Activated CD8-positive, alpha-beta memory T cell treated with anti-CD3 and anti-CD28 coated beads for 4 hours (primary cell): ENCODE data around the gene SCARB1.

Experiments
- DNase-seq, 2 donors: peaks; one replicate each; pipeline ENCODE4 v3.0.0-alpha.2; 2020; ENCODE audit warnings: low read depth in 2 of 2

The SCARB1 gene

DNA sequence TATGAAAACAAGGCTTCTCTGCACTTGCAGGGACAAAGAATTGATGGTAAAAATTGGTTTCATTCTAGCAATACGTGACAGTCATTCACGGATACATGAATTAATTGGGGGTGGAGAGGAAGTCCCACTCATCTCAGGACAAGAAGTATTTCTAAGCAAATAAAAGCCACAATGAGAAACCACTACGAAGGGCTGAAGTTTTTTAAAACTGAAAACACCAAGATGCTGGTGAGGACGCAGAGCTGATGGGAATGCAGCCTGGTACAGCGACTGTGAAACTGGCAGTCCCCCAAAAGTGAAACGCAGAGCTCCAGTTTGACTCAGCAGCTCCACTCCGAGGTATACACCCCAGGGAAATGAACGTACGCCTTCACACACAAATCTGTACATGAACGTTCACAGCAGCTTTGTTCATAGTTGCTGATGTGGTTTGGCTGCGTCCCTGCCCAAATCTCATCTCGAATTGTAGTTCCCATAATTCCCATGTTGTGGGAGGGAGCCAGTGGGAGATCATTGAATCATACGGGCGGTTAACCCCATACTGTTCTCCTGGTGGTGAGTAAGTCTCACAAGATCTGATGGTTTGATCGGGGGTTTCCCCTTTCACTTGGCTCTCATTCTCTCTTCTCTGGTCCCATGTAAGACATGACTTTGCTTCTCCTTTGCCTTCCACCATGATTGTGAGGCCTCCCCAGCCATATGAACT is 89.0 kb downstream of the SCARB1 start:
- DNase-seq: no peak

DNA sequence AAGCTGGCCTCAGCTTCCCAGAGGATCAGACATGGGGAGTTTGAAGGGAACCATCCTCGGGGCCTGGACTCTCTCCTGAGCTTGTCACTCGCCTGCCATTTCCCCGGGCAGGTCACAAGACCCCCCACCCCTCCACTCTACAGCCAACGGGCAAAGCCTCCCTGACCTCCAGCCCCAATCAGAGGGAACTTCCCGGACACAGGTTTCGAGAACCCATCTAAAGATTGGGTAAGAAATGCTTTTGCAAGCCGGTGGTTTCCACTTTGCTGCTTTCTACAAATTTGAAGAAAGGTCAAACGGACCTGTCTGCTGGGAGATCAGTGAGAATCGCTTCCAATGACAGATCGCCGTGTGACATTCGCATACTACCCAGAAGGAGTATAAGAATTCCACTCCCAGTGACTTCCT is 89.6 kb downstream of the SCARB1 start:
- DNase-seq: no peak

DNA sequence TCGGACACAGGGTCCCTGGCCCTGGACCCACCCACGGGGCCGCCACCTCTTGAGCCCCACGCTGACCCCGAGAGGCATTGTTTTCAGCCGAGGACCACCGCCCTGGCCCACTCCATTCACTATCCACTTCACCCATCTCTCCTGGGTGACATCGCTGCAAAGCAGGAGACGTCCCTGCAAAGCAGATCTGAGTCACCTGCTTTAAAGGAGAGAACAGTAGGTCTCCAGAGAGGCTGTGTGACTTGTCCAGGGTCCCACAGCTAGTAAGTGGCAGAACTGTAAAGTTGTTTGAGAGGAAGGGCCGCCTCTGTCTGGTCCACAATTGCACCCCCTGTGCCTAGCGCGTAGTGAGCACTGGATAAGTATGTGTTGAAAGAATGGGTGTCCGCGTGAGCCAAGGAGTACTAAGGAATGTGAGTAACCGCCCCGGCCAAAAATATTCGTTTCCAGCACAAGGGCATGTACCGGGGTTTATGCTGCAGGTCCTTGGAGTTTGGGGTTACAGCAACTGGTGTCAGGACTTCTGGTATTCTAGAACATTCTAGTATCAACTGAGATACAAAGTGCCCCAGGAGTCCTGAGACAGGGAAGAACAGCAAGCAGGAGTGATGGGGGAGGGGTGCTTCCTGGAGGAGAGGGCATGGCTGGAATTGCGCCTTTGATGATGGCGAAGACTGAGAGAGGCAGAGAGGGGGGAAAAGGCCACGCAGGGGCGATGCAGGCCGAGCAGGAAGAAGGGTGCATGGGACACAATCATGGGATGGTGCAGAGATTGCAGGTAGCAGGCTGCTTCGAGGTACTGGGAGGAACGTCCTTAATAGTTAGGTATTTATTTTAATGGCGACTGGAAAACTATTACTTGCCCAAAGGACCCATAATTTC is 91.1 kb downstream of the SCARB1 start:
- DNase-seq: no peak

DNA sequence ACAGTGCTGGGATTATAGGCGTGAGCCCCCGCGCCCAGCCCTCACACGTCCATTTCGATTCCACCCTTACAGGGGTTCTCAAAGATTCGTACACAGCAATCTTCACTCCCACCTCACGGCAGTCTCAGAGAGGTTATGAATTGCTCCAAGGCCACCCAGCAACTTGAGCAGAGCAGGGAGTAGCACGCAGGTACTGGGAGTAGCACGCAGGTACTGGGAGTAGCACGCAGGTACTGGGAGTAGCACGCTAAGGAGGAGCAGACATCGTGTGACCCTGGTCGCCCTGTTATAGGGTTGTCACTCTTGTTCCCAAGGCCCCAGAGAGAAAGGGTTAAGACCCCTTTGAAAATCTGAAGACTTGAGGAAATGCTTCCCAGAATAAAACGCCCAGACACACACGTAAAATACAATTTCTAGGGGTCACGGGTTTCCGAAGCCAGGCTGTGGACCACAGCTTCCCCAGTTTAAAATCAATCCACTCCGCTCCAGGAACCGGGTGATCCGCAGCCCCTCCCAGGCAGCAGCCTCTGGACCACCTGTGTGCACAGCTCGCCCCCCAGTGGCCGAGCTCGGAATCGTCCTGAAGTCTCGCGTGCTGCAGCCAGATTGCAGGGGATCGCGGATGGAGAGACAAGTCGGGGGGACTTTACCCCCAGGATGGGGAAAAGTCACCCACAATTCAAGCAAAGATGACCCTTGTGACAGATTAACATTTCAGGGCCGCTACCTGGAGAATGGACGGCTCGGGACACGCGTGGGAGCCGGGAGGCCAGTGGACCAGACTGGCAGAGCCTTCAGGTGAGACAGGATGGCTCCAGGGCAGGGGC is 92.0 kb downstream of the SCARB1 start:
- peak; percentile 54 to 73 for DNase-seq

DNA sequence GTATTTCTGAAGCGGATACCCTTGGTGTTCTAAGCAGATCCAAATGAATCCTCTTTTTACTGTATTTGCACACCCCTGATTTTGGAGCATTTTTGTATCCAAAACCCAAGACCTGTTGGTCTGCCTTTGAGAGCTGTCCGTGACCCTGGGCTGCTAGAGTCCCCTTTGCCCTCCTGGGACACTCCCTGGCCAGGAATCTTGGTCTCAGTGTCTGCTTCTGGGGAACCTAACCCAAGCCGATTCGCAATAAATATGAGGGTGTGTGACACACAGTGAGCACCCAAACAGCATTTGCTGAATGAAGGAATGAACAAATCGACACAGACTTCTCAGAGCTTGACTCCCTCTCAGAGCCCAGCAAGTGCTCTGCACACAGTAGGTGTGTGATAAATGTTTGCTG is 92.9 kb downstream of the SCARB1 start:
- no peak for DNase-seq

DNA sequence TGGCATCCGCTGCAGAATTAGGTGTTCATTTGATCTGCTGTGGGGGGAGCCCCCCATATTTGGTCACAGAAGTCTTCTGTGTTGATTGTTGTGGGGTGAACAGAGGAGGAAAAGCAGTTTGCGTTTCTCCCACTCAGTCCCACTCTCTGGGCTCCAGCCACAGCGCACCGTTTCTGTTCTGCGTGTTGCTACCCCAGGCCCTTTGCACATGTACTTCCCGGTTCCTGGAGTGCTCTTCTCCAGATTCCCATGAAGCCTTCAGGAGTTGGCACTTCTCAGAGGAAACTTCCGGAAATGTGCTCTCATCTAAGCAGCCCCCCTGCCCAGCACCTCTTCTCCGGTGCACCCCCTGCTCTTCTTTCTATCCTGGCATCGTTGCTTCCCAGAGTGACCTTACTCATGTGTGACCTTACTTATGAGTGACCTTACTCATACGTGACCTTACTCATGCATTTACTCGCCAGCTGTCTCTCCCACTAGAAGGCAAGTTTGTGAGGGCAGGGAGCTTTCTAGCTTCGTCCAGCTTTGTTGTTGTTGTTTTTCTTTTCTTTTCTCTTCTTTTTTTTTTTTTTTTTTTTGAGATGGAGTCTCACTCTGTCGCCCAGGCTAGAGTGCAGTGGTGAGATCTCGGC is 93.7 kb downstream of the SCARB1 start:
- no peak for DNase-seq

DNA sequence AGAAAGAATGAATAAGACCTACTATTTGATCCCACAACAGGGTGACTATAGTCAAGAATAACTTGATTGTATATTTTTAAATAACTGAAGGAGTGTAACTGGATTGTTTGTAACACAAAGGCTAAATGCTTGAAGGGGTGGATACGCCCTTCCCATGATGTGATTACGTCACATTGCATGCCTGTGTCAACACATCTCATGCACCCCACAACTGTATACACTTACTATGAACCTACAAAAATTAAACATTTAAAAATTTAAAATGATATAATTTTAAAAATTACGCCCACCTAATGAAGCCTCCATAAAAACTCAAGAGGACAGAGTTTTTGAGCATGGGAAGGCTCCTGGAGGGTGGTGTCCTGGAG is 94.5 kb downstream of the SCARB1 start:
- DNase-seq: no peak

DNA sequence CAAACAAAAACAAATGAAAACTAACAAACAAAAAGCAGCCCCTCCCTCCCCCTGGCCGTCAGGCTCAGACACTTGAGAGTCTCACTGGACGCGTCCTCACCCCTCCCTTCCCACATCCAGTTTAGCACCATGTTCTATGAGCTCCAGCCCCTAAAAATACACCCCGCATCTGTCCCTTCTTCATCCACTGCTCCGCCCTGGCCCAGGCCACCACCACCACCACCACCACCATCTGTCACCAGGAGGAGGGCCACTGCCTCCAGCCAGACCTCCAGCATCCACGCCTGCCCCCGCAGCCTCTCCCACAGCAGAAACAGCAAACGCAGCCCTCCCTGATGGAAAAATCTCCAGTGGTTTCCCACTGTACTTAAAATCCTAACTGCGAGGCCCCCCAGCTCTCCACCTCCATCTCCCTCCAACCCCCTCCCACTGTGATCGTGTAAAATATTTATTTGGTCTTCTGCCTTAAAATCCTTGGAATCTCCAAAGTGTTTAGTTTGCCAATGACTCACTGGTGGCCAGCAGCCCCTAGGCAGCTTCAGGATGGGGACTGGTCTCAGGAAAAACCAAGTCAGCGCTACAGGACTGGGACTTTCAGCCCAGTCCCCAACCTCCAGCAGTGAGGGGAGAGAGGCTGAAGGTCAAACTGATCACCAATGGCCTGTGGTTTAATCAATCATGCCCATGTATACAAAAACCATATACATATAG is 95.1 kb downstream of the SCARB1 start:
- DNase-seq: no peak

DNA sequence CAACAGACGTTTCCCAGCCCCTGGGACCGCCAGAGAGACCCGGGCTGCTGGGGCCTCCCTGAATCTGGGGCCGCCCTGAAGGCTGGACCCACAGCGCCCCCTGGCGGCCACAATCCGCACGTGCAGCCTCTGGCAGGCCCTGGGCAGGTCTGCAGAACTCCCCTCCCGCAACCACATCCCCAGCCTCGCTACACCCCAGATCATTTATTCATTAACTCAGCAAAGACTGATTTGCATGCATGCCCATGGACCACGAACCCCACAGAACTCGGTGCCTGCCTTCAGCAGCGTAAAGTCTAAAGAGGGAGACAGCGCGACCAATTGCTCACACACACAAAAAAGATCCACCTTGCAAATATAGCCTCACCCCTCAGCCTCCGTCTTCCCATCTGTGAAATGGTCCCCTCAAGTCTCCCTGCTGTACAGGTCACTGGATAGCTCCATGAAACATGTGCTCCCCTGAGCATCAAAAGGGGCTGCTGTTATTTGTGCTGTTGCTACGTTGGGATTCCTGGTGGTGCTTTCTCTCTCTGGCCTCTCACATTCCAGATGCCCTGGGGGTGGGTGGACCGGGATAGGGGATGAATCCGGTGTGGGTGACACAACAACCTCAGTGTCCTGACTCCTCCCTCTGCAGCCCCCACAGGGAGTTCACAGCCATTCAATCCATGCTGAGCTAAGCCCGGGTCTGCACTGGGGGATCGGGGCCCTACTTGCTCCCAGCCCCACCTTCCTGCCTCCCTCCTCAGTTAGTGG is 96.4 kb downstream of the SCARB1 start:
- peak; percentile 63 to 67 for DNase-seq

DNA sequence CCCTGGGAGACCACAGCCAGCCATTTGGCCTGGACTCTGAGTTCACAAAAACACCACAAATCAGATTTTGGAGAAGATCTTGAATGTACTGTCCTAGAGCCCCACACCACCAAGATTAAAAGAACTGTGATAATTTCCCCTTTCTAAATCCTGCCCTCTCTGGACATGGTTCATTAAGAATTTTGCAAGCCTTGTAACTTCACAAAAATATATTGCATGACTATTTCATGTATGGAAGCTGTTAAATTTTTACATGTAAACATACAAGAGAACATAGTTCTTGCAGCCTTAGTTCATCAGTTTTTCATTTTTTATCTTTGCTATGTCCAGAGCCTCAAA is 97.0 kb downstream of the SCARB1 start:
- DNase-seq: no peak

DNA sequence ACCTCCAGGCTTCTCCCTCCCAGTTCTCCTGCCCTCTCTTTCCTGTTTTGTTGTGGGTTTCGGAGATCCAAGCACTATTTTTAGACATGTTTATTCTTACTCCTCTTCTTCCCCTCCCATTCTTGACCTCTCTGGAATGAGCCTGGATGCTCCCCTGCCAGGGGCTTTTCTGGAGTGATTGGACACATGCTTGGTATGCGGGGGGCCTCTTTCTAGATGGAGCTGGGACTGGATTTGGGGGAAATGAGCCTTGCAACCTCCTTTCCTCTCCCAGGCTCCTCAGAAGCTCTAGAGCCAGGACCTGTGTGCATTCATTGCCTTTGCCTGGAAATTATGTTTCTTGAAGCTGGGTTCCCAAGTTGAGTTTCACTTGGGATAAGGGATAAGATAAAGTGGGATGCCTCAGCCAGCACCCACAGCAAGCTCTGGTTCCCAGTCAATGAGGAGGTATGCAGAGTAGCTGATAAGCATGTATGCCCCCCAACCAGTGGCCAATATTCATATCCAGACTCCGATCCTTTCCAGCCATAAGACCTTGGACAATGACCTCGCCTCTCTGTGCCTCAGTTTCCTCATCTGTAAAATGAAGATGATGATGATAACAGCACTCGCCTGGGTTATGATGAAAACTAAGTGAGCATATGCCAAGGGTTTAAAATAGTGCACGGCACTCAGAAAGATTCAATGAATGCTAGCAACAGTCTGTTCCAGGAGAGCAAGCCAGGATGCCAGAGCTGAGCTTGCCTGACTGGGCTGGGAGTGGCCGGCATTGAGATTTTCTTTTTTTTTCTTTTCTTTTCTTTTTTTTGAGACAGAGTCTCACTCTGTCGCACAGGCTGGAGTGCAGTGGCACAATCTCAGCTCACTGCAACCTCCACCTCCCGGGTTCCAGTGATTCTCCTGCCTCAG is 97.8 kb downstream of the SCARB1 start:
- no peak for DNase-seq

DNA sequence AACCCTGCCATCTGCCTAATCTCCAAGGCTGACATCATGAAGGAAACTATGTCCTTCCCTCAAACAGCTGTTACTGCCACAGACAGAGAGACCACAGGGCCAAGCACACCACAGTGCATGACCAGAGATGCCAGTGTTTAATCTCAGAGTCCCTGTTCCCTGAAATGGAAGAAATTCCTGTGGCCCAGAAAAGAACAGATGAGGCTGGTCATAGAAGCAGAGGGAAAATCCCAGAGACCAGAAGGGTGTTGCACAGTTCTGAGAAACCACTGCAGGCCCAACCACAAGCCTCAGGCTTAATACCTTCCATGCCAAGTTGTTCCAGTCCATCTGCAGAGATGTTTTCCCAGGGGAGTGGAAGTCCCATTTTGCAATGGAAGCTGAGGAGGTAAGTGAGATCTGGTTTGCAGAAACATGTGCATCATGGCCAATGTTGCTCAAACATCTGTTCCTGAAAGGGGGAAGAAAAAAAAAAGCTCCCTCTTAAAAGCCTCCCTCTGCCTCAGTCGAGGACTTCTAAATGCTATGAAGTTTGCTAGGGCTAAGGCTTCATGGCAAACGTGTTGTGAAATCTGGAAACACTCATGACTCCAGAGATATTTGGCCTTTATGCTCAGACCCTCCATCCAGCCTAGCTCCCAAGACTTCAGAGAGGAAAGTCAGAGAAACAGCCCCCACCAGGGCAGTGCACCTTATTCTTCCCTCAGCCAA is 98.6 kb downstream of the SCARB1 start:
- no peak for DNase-seq

DNA sequence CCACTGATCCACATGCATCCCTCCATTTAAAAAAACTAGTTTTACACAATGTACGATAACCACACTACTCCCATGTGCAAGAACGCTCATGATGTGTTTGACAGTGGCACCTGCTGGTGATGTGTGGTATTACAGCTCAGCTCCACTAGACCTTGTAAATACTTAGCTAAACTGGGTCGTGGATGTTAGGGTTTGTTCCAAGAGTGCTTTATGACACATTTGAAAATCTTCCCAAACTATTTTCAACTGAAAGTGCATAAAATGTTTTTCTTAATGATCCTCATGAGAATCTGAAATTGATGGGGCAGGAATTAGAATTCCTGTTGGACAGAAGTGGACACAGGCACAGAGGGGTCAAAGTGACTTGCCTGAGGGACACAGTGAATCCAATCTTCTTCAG is 99.2 kb downstream of the SCARB1 start:
- DNase-seq: no peak

DNA sequence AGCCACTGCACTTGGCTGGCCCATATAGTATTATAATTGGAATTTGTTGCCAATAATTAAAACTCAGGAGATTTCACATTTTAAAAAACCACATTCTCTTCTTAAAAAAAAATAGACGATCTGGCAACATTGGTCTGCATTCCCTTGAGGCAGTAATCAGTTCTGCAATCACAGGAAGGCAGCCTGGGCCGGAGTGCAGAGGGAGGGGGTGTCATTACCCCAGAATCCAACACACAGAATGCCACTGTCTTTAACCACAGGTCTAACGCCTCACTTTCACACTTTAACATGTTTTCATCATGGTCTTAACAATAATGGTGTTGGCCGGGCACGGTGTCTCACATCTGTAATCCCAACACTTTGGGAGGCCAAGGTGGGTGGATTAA is 100.1 kb downstream of the SCARB1 start:
- no peak for DNase-seq

DNA sequence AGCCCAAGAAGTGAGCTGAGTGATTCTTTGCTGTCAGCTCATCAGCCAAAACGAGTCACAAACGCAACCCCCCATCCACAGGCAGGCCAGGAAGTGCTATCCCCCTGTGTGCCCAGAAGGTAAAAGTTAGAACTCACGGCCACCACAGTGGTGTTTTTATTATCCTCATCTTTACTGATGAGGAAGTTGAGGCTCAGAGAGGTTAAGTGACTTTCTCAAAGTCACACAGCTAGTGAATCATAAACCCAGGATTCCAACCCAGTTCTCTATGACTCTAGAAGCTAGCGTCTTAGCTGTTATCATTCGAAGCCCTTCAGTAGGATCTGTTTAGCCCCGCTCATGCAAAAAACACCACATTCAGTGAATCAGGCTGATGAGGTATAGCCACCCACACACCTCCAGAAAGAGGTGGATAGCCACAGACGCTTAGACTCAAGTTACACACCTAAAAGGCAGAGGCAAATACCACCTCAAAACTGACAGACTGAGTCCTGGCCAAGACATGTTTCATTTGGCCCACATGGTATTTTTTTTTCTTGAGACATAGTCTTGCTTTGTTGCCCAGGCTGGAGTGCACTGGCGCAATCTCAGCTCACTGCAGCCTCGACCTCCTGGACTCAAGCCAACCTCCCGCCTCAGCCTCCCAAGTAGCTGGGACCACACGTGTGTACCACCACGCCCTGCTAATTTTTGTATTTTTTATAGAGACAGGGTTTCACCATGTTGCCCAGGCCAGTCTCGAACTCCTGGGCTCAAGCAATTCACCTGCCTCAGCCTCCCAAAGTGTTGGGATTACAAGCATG is 100.7 kb downstream of the SCARB1 start:
- no peak for DNase-seq

DNA sequence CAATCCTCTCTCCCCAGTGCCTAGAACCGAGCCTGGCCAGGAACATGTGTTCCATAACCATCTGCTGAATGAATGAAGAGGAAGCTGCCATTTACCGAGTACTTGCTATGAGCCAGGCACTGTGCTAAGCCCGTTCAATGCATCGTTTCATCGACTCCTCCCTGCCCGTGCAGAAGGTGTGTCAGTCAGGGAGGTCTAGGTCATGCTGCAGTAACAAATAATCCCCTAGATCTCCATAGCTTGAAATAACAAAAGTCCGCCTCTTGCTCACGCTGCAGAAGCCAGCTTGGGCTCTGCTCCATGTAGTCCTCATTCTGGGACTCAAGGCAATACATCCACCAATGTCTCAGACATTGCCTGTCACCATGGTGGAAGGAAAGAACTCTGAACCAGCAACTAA is 101.3 kb downstream of the SCARB1 start:
- no peak for DNase-seq

DNA sequence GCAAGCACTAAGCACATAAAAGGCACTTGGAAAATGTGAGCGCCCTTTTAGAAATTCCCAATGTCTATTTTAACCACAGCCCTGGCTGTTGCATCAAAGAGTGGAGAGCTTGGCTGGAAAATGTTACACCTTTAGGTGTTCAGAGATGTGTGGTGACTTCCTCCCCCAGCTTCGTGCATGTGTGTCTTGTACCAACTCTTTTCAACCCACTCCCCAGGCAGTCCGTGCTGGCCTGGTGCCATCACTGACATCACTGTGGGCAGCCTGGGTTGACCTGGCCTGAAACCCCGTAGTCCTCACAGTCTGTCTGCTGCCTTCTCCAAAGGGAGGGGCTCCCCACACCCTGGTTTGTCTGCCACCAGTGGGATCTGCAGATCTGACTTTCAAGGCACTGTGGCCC is 101.8 kb downstream of the SCARB1 start:
- DNase-seq: no peak

DNA sequence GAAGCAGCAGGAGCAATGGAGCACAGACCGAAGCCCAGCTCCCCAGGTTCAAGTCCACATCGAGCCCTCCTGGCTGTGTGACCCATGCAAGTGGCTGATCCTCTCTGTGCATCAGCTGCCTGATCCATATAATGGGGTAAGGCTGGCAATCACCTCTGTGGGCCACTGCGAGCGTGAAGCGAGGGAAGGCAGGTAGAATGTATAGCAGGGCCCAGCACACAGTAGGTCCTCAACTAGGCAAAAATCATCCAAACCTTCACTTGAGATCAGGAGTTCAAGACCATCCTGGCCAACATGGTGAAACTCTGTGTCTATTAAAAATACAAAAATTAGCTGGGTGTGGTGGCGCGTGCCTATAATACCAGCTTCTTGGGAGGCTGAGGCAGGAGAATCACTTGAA is 102.6 kb downstream of the SCARB1 start:
- no peak for DNase-seq
